Osteocyte (in vitro differentiated cells): ENCODE measurements around the gene PCNX3. TPM values are rescaled to one million over a fixed set of nuclear protein-coding genes. Genes with fewer than 3 reads are reported as not detected.

Experiments
- DNase-seq: peaks from one replicate; pipeline ENCODE4 v3.0.0; 2021; ENCODE audit warnings: mixed read lengths; ENCODE audit not compliant: unreplicated experiment; ENCODE audit errors: extremely low spot score
- H3K27ac Mint-ChIP-seq: one replicate; pipeline ENCODE4 v1.8.0; 2021; ENCODE audit warnings: mild to moderate bottlenecking, mixed read lengths; ENCODE audit not compliant: unreplicated experiment
- H3K27me3 Mint-ChIP-seq: one replicate; pipeline ENCODE4 v1.8.0; 2021; ENCODE audit warnings: mixed read lengths; ENCODE audit not compliant: unreplicated experiment
- H3K36me3 Mint-ChIP-seq: one replicate; pipeline ENCODE4 v1.8.0; 2021; ENCODE audit warnings: mixed read lengths; ENCODE audit not compliant: unreplicated experiment
- H3K4me1 Mint-ChIP-seq: one replicate; pipeline ENCODE4 v1.8.0; 2021; ENCODE audit warnings: mixed read lengths; ENCODE audit not compliant: unreplicated experiment
- H3K4me3 Mint-ChIP-seq: one replicate; pipeline ENCODE4 v1.8.0; 2021; ENCODE audit warnings: mild to moderate bottlenecking, moderate library complexity, mixed read lengths; ENCODE audit not compliant: unreplicated experiment
- H3K9me3 Mint-ChIP-seq: one replicate; pipeline ENCODE4 v1.8.0; 2021; ENCODE audit warnings: mixed read lengths; ENCODE audit not compliant: unreplicated experiment
- CTCF ChIP-seq: fragments of 200-600 bp; sonication (generic); IDR thresholded peaks from 2 replicates; pipeline ENCODE4 v1.5.0; 2021; ENCODE audit warnings: antibody characterized with exemption, mild to moderate bottlenecking, moderate library complexity
- total RNA-seq: library from RNA; stranded (reverse); gene quantifications from 2 replicates; pipeline ENCODE4 v1.2.1, GENCODE V29; 2021

Gene PCNX3
- total RNA-seq, 1 donor from 2014 or later = 49.8 TPM

- H3K27me3 Mint-ChIP-seq = no peaks in the 10 kb centered on the region
- H3K9me3 Mint-ChIP-seq = no peaks in the 10 kb centered on the region
- peaks cover 20% of the 10 kb centered on the region for H3K36me3 Mint-ChIP-seq
- H3K4me3 Mint-ChIP-seq = no peak overlapping the region
- H3K27ac Mint-ChIP-seq = no peak overlapping the region
- peaks cover 17% of the 10 kb centered on the region for H3K4me1 Mint-ChIP-seq
- no peak for TF ChIP-seq CTCF
- no peak for DNase-seq
Measured at GRCh38 chr11:65634109-65634436, 18.5 kb downstream of the PCNX3 start.

- Mint-ChIP-seq H3K27ac (no peak overlapping the region), H3K9me3 (no peaks in the 10 kb centered on the region), H3K4me1 (peaks cover 17% of the 10 kb centered on the region), H3K4me3 (no peak overlapping the region), H3K36me3 (peaks cover 17% of the 10 kb centered on the region), H3K27me3 (no peaks in the 10 kb centered on the region)
- no peak for DNase-seq
- TF ChIP-seq CTCF = no peak
Measured at GRCh38 chr11:65634440-65634839, 18.9 kb downstream of the PCNX3 start.

GRCh38 chr11:65634905-65635731 lies 19.5 kb downstream of the PCNX3 start:
- DNase-seq = no peak
- no peak overlapping the region for H3K27ac Mint-ChIP-seq
- H3K36me3 Mint-ChIP-seq = peaks cover 16% of the 10 kb centered on the region
- H3K9me3 Mint-ChIP-seq = no peaks in the 10 kb centered on the region
- H3K4me1 Mint-ChIP-seq = peaks cover 17% of the 10 kb centered on the region
- H3K4me3 Mint-ChIP-seq = no peak overlapping the region
- TF ChIP-seq CTCF = no peak
- no peaks in the 10 kb centered on the region for H3K27me3 Mint-ChIP-seq

GRCh38 chr11:65636108-65637031 lies 20.8 kb downstream of the PCNX3 start:
- Mint-ChIP-seq H3K9me3 (no peaks in the 10 kb centered on the region), H3K4me3 (no peak overlapping the region), H3K4me1 (peaks cover 20% of the 10 kb centered on the region), H3K36me3 (peaks cover 12% of the 10 kb centered on the region), H3K27me3 (no peaks in the 10 kb centered on the region), H3K27ac (peak overlapping the region; percentile 73)
- no peak for TF ChIP-seq CTCF
- DNase-seq = no peak

GRCh38 chr11:65637032-65637557 lies 21.5 kb downstream of the PCNX3 start:
- Mint-ChIP-seq H3K4me3 (peak overlapping the region; percentile 79), H3K36me3 (peaks cover 12% of the 10 kb centered on the region), H3K9me3 (no peaks in the 10 kb centered on the region), H3K27ac (peak overlapping the region; percentile 73), H3K27me3 (no peaks in the 10 kb centered on the region), H3K4me1 (peaks cover 20% of the 10 kb centered on the region)
- no peak for DNase-seq
- TF ChIP-seq CTCF = no peak
